ENCODE measurements around the gene RUBCNL.

The RUBCNL gene

GRCh38 chr13:46382224-46382623, 4.8 kb downstream of the RUBCNL start:
- Histone ChIP-seq H3F3A (ENCODE audit: insufficient read depth, low read length) (peaks cover 27% of the 10 kb centered on the region), H3K36me3 (ENCODE audit: insufficient read depth, low read length) (peaks cover 58% of the 10 kb centered on the region), H3K27ac (ENCODE audit: low read depth, low read length, poor library complexity, severe bottlenecking) (peak overlapping the region; percentile 94), H2AFZ (ENCODE audit: low read length) (no peak overlapping the region), H3K79me2 (ENCODE audit: insufficient read depth, low read length) (peaks cover 74% of the 10 kb centered on the region), H3K4me2 (ENCODE audit: low read length) (peak overlapping the region; percentile 84), H3K27me3 (ENCODE audit: insufficient read depth, low read length) (no peaks in the 10 kb centered on the region), H3K4me1 (ENCODE audit: insufficient read depth, low read length, severe bottlenecking) (peaks cover 84% of the 10 kb centered on the region), H3K9me2 (ENCODE audit: low read depth, low read length) (no peaks in the 10 kb centered on the region), H3K9me3 (ENCODE audit: low read length) (no peaks in the 10 kb centered on the region), H3K9ac (ENCODE audit: low read length) (peak overlapping the region; percentile 98), H4K20me1 (ENCODE audit: insufficient read depth, low read length) (no peaks in the 10 kb centered on the region), H3K4me3 (ENCODE audit: low read depth, low read length, poor library complexity, severe bottlenecking) (peak overlapping the region; percentile 89)
- TF ChIP-seq CTCF (IDR thresholded peaks at IDR 0.05; ENCODE audit: low read length) (no peak), EZH2 (IDR thresholded peaks at IDR 0.05; ENCODE audit: borderline replicate concordance, low read length) (no peak)

DNA sequence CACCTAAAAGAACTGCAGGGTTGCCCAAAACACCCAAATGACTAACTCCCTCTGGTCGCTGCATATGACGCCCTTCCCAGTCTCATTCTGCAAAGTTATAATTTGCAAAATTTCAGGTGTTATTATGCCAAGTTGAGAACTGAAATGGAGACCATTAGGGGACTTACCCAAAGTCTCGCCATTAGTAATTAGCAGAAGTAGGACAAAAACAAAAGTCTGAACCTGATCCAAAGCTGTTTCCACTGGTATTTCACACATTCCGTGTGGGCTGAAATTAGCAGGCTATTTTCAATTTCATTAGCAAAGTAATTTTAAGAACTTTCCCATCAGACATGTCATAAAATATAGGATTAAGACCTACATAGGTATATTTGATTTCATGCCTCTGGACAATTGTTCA, 6.8 kb downstream of the RUBCNL start:
- Histone ChIP-seq H2AFZ (ENCODE audit: low read length) (no peak overlapping the region), H3K27ac (ENCODE audit: low read depth, low read length, poor library complexity, severe bottlenecking) (peak overlapping the region; percentile 94), H3K4me2 (ENCODE audit: low read length) (peak overlapping the region; percentile 84), H4K20me1 (ENCODE audit: insufficient read depth, low read length) (no peaks in the 10 kb centered on the region), H3K27me3 (ENCODE audit: insufficient read depth, low read length) (no peaks in the 10 kb centered on the region), H3K9me3 (ENCODE audit: low read length) (no peaks in the 10 kb centered on the region), H3K9me2 (ENCODE audit: low read depth, low read length) (no peaks in the 10 kb centered on the region), H3F3A (ENCODE audit: insufficient read depth, low read length) (peaks cover 27% of the 10 kb centered on the region), H3K36me3 (ENCODE audit: insufficient read depth, low read length) (peaks cover 56% of the 10 kb centered on the region), H3K9ac (ENCODE audit: low read length) (peak overlapping the region; percentile 57), H3K4me1 (ENCODE audit: insufficient read depth, low read length, severe bottlenecking) (peaks cover 100% of the 10 kb centered on the region), H3K4me3 (ENCODE audit: low read depth, low read length, poor library complexity, severe bottlenecking) (peak overlapping the region; percentile 89), H3K79me2 (ENCODE audit: insufficient read depth, low read length) (peaks cover 74% of the 10 kb centered on the region)
- TF ChIP-seq CTCF (IDR thresholded peaks at IDR 0.05; ENCODE audit: low read length), result no peak
- TF ChIP-seq EZH2 (IDR thresholded peaks at IDR 0.05; ENCODE audit: borderline replicate concordance, low read length), result no peak

DNA sequence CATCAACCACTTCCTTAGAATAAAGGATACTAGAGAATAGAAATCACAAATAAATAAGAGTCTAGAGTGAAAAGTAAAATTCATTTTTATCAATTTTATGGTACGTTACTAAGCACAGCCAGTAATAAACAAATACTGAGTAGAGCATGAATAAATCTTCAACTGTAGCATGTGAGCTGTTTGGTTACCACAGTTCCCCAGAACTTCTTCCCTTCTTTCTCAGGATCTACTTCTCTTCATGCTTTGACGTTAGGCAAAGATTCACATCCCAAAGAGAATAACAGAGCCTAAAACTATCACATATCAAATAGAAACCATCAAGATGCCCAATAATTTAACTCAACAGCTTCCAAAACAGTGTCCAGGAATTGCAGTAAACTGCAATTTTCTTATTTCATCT, 7.4 kb downstream of the RUBCNL start:
- Histone ChIP-seq H3K27me3 (ENCODE audit: insufficient read depth, low read length) (no peaks in the 10 kb centered on the region), H3K4me3 (ENCODE audit: low read depth, low read length, poor library complexity, severe bottlenecking) (peak overlapping the region; percentile 89), H3K79me2 (ENCODE audit: insufficient read depth, low read length) (peaks cover 72% of the 10 kb centered on the region), H3K9me3 (ENCODE audit: low read length) (no peaks in the 10 kb centered on the region), H3K9ac (ENCODE audit: low read length) (peak overlapping the region; percentile 57), H2AFZ (ENCODE audit: low read length) (no peak overlapping the region), H3F3A (ENCODE audit: insufficient read depth, low read length) (peaks cover 26% of the 10 kb centered on the region), H3K4me2 (ENCODE audit: low read length) (peak overlapping the region; percentile 84), H3K4me1 (ENCODE audit: insufficient read depth, low read length, severe bottlenecking) (peaks cover 100% of the 10 kb centered on the region), H3K27ac (ENCODE audit: low read depth, low read length, poor library complexity, severe bottlenecking) (peak overlapping the region; percentile 94), H3K36me3 (ENCODE audit: insufficient read depth, low read length) (peaks cover 55% of the 10 kb centered on the region), H3K9me2 (ENCODE audit: low read depth, low read length) (no peaks in the 10 kb centered on the region), H4K20me1 (ENCODE audit: insufficient read depth, low read length) (no peaks in the 10 kb centered on the region)
- no peak for TF ChIP-seq CTCF (IDR thresholded peaks at IDR 0.05; ENCODE audit: low read length)
- TF ChIP-seq EZH2 (IDR thresholded peaks at IDR 0.05; ENCODE audit: borderline replicate concordance, low read length), result no peak
